Ovary (tissue), 3 donors: ENCODE results near the gene NUP54.

Experiments used
- POLR2A ChIP-seq: fragments of 450-650 bp; IDR thresholded peaks from one replicate; pipeline ENCODE4 v1.6.1; 2017; ENCODE audit warnings: antibody characterized with exemption, mild to moderate bottlenecking, moderate library complexity
- TF ChIP-seq, protein P1 (sequence below), 3 donors: fragments of 450-650 bp in 2 of 3; fragments of 200-600 bp in 1 of 3; IDR thresholded peaks; one replicate each; pipeline versions ENCODE4 v1.5.1 to v1.8.0; 2016 to 2022; ENCODE audit warnings: antibody characterized with exemption in 3 of 3, mild to moderate bottlenecking in 1 of 3
- donor health status: DM: no; HTN: no; CAD: no.

DNA sequence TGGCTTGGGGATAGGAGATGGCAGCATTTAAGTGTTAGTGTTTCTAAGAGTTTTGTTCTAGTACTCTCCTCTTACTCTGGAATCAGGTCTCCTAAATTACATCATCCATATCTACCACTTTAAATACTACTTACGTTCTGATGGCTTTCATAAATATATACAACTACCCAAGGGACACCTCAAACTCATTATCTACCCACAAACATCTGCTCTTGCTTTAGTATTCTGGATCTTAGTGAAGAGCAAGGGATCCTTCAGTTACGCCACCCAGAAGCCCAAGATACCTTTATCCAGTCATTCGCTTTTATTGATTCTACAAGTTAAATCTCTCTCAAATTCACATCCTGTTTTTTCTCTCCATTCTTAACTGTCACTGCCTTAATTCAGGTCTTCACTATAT is 7.0 kb downstream of the NUP54 start:
- TF ChIP-seq, protein P1, sequence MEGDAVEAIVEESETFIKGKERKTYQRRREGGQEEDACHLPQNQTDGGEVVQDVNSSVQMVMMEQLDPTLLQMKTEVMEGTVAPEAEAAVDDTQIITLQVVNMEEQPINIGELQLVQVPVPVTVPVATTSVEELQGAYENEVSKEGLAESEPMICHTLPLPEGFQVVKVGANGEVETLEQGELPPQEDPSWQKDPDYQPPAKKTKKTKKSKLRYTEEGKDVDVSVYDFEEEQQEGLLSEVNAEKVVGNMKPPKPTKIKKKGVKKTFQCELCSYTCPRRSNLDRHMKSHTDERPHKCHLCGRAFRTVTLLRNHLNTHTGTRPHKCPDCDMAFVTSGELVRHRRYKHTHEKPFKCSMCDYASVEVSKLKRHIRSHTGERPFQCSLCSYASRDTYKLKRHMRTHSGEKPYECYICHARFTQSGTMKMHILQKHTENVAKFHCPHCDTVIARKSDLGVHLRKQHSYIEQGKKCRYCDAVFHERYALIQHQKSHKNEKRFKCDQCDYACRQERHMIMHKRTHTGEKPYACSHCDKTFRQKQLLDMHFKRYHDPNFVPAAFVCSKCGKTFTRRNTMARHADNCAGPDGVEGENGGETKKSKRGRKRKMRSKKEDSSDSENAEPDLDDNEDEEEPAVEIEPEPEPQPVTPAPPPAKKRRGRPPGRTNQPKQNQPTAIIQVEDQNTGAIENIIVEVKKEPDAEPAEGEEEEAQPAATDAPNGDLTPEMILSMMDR (IDR thresholded peaks at IDR 0.05), result no peak
- TF ChIP-seq POLR2A, result no peak
